Stimulated activated CD4-positive, alpha-beta T cell treated with anti-CD3 and anti-CD28 coated beads, Interleukin-1b, Interleukin-23, amount 100 ng/mL, for 24 hours (primary cell): Measurements from ENCODE around the gene EMSY.

Source experiments
- DNase-seq, 4 experiments: peaks; one replicate each; pipeline ENCODE4 v3.0.0-alpha.2; 2020; ENCODE audit warnings: low read depth in 4 of 4, low spot score in 1 of 4

The EMSY gene

GRCh38 chr11:76456571-76456970 lies 11.8 kb downstream of the EMSY start:
- DNase-seq = no peak

- no peak for DNase-seq
These were observed 14.5 kb downstream of the EMSY start for GRCh38 chr11:76459299-76459698.

GRCh38 chr11:76459846-76460245 lies 15.0 kb downstream of the EMSY start:
- no peak for DNase-seq

- no peak for DNase-seq
These were observed 17.5 kb downstream of the EMSY start for GRCh38 chr11:76462317-76462716.

GRCh38 chr11:76465701-76466100 lies 20.9 kb downstream of the EMSY start:
- no peak for DNase-seq

GRCh38 chr11:76466666-76467065 lies 21.8 kb downstream of the EMSY start:
- DNase-seq = no peak

- no peak for DNase-seq
These were observed 24.3 kb downstream of the EMSY start for GRCh38 chr11:76469141-76469540.

GRCh38 chr11:76471382-76471781 lies 26.6 kb downstream of the EMSY start:
- DNase-seq = no peak

GRCh38 chr11:76480241-76480640 lies 35.4 kb downstream of the EMSY start:
- DNase-seq = no peak

GRCh38 chr11:76491644-76492043 lies 46.8 kb downstream of the EMSY start:
- DNase-seq = no peak

- no peak for DNase-seq
These were observed 48.2 kb downstream of the EMSY start for GRCh38 chr11:76493040-76493439.

- DNase-seq = no peak
These were observed 49.1 kb downstream of the EMSY start for GRCh38 chr11:76493626-76494539.

GRCh38 chr11:76495019-76495418 lies 50.2 kb downstream of the EMSY start:
- no peak for DNase-seq

GRCh38 chr11:76496174-76496573 lies 51.4 kb downstream of the EMSY start:
- DNase-seq = no peak

- DNase-seq = no peak
These were observed 56.8 kb downstream of the EMSY start for GRCh38 chr11:76501526-76502202.

GRCh38 chr11:76506833-76507232 lies 62.0 kb downstream of the EMSY start:
- no peak for DNase-seq

- DNase-seq = no peak
These were observed 65.5 kb downstream of the EMSY start for GRCh38 chr11:76510060-76511047.

- DNase-seq = no peak
These were observed 68.2 kb downstream of the EMSY start for GRCh38 chr11:76512851-76513653.

GRCh38 chr11:76513654-76514034 lies 68.8 kb downstream of the EMSY start:
- no peak for DNase-seq

GRCh38 chr11:76515494-76515893 lies 70.7 kb downstream of the EMSY start:
- no peak for DNase-seq
